HCT116 (cell line): Measurements from ENCODE around the gene RIMBP2. TPM values are rescaled to one million over a fixed set of nuclear protein-coding genes. Genes with fewer than 3 reads are reported as not detected.

Source experiments
- ATAC-seq: fragments of 200-7000 bp; cut with Tn5 transposase; 2 replicates; pipeline ENCODE4 v1.9.1; 2020; ENCODE audit warnings: mild to moderate bottlenecking, moderate library complexity
- BruUV-seq: library from RNA; stranded (reverse); fragments of 400-500 nt; replicated peaks from 2 replicates; lab custom pipeline; 2021; lab: Mats Ljungman, UMichigan
- CTCF ChIA-PET: fragments of 300-600 bp; sonication (Branson Sonifier 250); formaldehyde crosslinking; loops from one replicate; lab custom pipeline; 2021; ENCODE audit warnings: antibody characterized with exemption; lab: Charles Lee
- POLR2A ChIA-PET: fragments of 300-600, 350-600 bp; sonication (Branson Sonifier 250); formaldehyde crosslinking; loops from one replicate; lab custom pipeline; 2021; ENCODE audit warnings: antibody characterized with exemption; lab: Charles Lee
- RAD21 ChIA-PET, 2 experiments: fragments of 300-600 bp; sonication (Branson Sonifier 250); formaldehyde crosslinking; loops; one replicate each; lab custom pipeline; 2023; ENCODE audit warnings: low total read pairs in 2 of 2; ENCODE audit not compliant: uncharacterized antibody in 2 of 2, unreplicated experiment in 2 of 2, low non-redundant PET in 1 of 2; lab: Charles Lee
- DNase-seq: peaks from one replicate; pipeline ENCODE4 v3.0.0-alpha.2; 2010; ENCODE audit warnings: low read depth, low spot score
- H2AFZ ChIP-seq: fragments of 200-600 bp; shearing (Covaris generic), sonication (generic); 2 replicates; pipeline ENCODE4 v1.6.1; 2017; ENCODE audit warnings: low read depth, mixed run types, mixed read lengths, antibody characterized with exemption, low read length; ENCODE audit not compliant: poor library complexity, severe bottlenecking
- H3K27ac ChIP-seq: 2 replicates; pipeline ENCODE4 v1.5.1; 2012; ENCODE audit warnings: low read depth, low read length
- H3K27me3 ChIP-seq: fragments of 200-600 bp; sonication (generic); 2 replicates; pipeline ENCODE4 v1.6.1; 2016; ENCODE audit warnings: mixed run types, low read length, mixed read lengths; ENCODE audit not compliant: insufficient read depth
- H3K36me3 ChIP-seq, 2 experiments: fragments of 200-500 bp in 1 of 2; fragments of 200-600 bp in 1 of 2; sonication (Bioruptor generic) in 1 of 2; sonication (generic) in 1 of 2; 2 replicates each; pipeline versions ENCODE4 v1.5.1 to v1.6.1; 2014 to 2016; ENCODE audit warnings: low read length in 2 of 2, inconsistent platforms in 1 of 2, mixed read lengths in 1 of 2, mixed run types in 1 of 2; ENCODE audit not compliant: insufficient read depth in 2 of 2, control insufficient read depth in 1 of 2
- H3K4me1 ChIP-seq, 2 experiments: fragments of 200-600 bp in 1 of 2; sonication (generic) in 1 of 2; 2 replicates each; pipeline versions ENCODE4 v1.5.1 to v1.6.1; 2012 to 2017; ENCODE audit warnings: low read length in 2 of 2, inconsistent platforms in 1 of 2, mild to moderate bottlenecking in 1 of 2, mixed read lengths in 1 of 2, mixed run types in 1 of 2, moderate library complexity in 1 of 2; ENCODE audit not compliant: insufficient read depth in 2 of 2, control insufficient read depth in 1 of 2
- H3K4me2 ChIP-seq: fragments of 200-600 bp; sonication (generic); 2 replicates; pipeline ENCODE4 v1.6.1; 2017; ENCODE audit warnings: mixed run types, low read length, mixed read lengths
- H3K4me3 ChIP-seq, 2 experiments: fragments of 200-600 bp in 1 of 2; sonication (generic) in 1 of 2; replicated peaks in 1 of 2; 2 replicates each; pipeline ENCODE4 v1.5.1; 2011 to 2016; ENCODE audit warnings: low read length in 2 of 2, control low read depth in 1 of 2, low read depth in 1 of 2, mild to moderate bottlenecking in 1 of 2, mixed read lengths in 1 of 2, mixed run types in 1 of 2
- H3K79me2 ChIP-seq: fragments of 200-600 bp; sonication (generic); 2 replicates; pipeline ENCODE4 v1.6.1; 2017; ENCODE audit warnings: mild to moderate bottlenecking, mixed run types, low read length, moderate library complexity, mixed read lengths; ENCODE audit not compliant: insufficient read depth
- H3K9ac ChIP-seq: fragments of 200-600 bp; sonication (generic); 2 replicates; pipeline ENCODE4 v1.6.1; 2016; ENCODE audit warnings: low read length, mixed read lengths
- H3K9me2 ChIP-seq: fragments of 200-600 bp; sonication (generic), shearing (Covaris generic); 2 replicates; pipeline ENCODE4 v1.6.1; 2017; ENCODE audit warnings: mixed run types, mild to moderate bottlenecking, moderate library complexity; ENCODE audit not compliant: insufficient read depth
- H3K9me3 ChIP-seq, 2 experiments: fragments of 200-500 bp in 1 of 2; fragments of 200-600 bp in 1 of 2; sonication (Bioruptor generic) in 1 of 2; sonication (generic) in 1 of 2; 2 replicates each; pipeline ENCODE4 v1.6.1; 2014 to 2017; ENCODE audit warnings: low read length in 2 of 2, mixed read lengths in 2 of 2, inconsistent platforms in 1 of 2, low read depth in 1 of 2, mild to moderate bottlenecking in 1 of 2, mixed run types in 1 of 2, moderate library complexity in 1 of 2; ENCODE audit not compliant: control insufficient read depth in 1 of 2, insufficient read depth in 1 of 2
- H4K20me1 ChIP-seq: fragments of 200-600 bp; sonication (generic), shearing (Covaris generic); 2 replicates; pipeline ENCODE4 v1.6.1; 2017; ENCODE audit warnings: mixed run types, mild to moderate bottlenecking, moderate library complexity; ENCODE audit not compliant: insufficient read depth
- ATF3 ChIP-seq: IDR thresholded peaks from 2 replicates; pipeline ENCODE4 v1.6.1; 2012
- CBX3 ChIP-seq: IDR thresholded peaks from 2 replicates; pipeline ENCODE4 v1.6.1; 2012; ENCODE audit warnings: low read depth
- CEBPB ChIP-seq: IDR thresholded peaks from 2 replicates; pipeline ENCODE4 v1.6.1; 2012; ENCODE audit warnings: low read depth
- EZH2phosphoT487 ChIP-seq: fragments of 200-600 bp; IDR thresholded peaks from 2 replicates; pipeline ENCODE4 v1.6.1; 2018; ENCODE audit warnings: antibody characterized with exemption, borderline replicate concordance
- FOSL1 ChIP-seq: IDR thresholded peaks from 2 replicates; pipeline ENCODE4 v1.6.1; 2012; ENCODE audit warnings: low read depth
- POLR2A ChIP-seq: IDR thresholded peaks from 2 replicates; pipeline ENCODE4 v1.7.0; 2011; ENCODE audit warnings: borderline replicate concordance; ENCODE audit not compliant: insufficient read depth, insufficient read length; ENCODE audit errors: extremely low read depth
- POLR2AphosphoS5 ChIP-seq: IDR thresholded peaks from 2 replicates; pipeline ENCODE4 v1.6.1; 2011; ENCODE audit warnings: mild to moderate bottlenecking, low read depth, low read length, moderate library complexity
- SRF ChIP-seq: IDR thresholded peaks from 2 replicates; pipeline ENCODE4 v1.6.1; 2012; ENCODE audit warnings: low read depth
- TCF7L2 ChIP-seq: IDR thresholded peaks from 2 replicates; pipeline ENCODE4 v1.7.0; 2011; ENCODE audit warnings: borderline replicate concordance, inconsistent platforms; ENCODE audit not compliant: insufficient read depth, insufficient read length; ENCODE audit errors: extremely low read depth
- YY1 ChIP-seq: IDR thresholded peaks from 2 replicates; pipeline ENCODE4 v1.6.1; 2011; ENCODE audit warnings: low read length, low read depth, moderate library complexity, mild to moderate bottlenecking; ENCODE audit not compliant: insufficient replicate concordance; ENCODE audit errors: extremely low read depth
- intact Hi-C: fragments of 100-400 bp; cut with micrococcal nuclease; formaldehyde crosslinking; loops from 2 replicates; pipeline ENCODE4 v1.10.0; 2022
- total RNA-seq: library from RNA; stranded (reverse); gene quantifications from one replicate; pipeline ENCODE4 v1.2.1, GENCODE V29; 2021; ENCODE audit not compliant: unreplicated experiment

RIMBP2 gene
- total RNA-seq, 1 experiment from 2014 or later, result not detected

- no TSS peak for BruUV-seq
- no peak overlapping the region for H3K4me3 ChIP-seq
- no peak for TF ChIP-seq POLR2A
- TF ChIP-seq CEBPB, result no peak
- TF ChIP-seq FOSL1, result no peak
- TF ChIP-seq EZH2phosphoT487, result no peak
- no peak for TF ChIP-seq TCF7L2
- no peak for TF ChIP-seq ATF3
- no peaks in the 10 kb centered on the region for H3K36me3 ChIP-seq
- H3K79me2 ChIP-seq, result no peaks in the 10 kb centered on the region
- H3K9me3 ChIP-seq, result no peaks in the 10 kb centered on the region
- no peaks in the 10 kb centered on the region for H3K9me2 ChIP-seq
- no peak overlapping the region for H2AFZ ChIP-seq
- POLR2A ChIA-PET, result no interaction called here
- DNase-seq (no peak), ATAC-seq (no peak)
- RAD21 ChIA-PET, result no interaction called here
- intact Hi-C loops, result no loop called here
- no peaks in the 10 kb centered on the region for H4K20me1 ChIP-seq
- CTCF ChIA-PET, result no interaction called here
- peaks cover 3% of the 10 kb centered on the region; the same call in 1 of the 2 replicates for H3K27me3 ChIP-seq
- H3K4me1 ChIP-seq, result no peaks in the 10 kb centered on the region; a peak in 1 of 4 replicates
- no peak overlapping the region for H3K4me2 ChIP-seq
- no peak overlapping the region for H3K9ac ChIP-seq
- no peak overlapping the region for H3K27ac ChIP-seq
Observed at GRCh38 chr12:130557886-130558765, 158.0 kb downstream of the RIMBP2 start.

- Histone ChIP-seq H2AFZ (no peak overlapping the region), H3K4me2 (no peak overlapping the region), H3K9me2 (no peaks in the 10 kb centered on the region), H3K4me1 (no peaks in the 10 kb centered on the region), H3K9me3 (no peaks in the 10 kb centered on the region), H3K4me3 (no peak overlapping the region), H3K27ac (no peak overlapping the region), H3K9ac (no peak overlapping the region), H3K36me3 (no peaks in the 10 kb centered on the region), H3K79me2 (no peaks in the 10 kb centered on the region), H3K27me3 (peaks cover 3% of the 10 kb centered on the region; the same call in 1 of the 2 replicates), H4K20me1 (no peaks in the 10 kb centered on the region)
- no peak for DNase-seq
- no peak for TF ChIP-seq CEBPB
- TF ChIP-seq SRF, result no peak
- TF ChIP-seq YY1, result no peak
- no peak for TF ChIP-seq CBX3
- TF ChIP-seq POLR2AphosphoS5, result no peak
- intact Hi-C loops, result no loop called here
- POLR2A ChIA-PET, result no interaction called here
- RAD21 ChIA-PET, result no interaction called here
- no peak for ATAC-seq
- BruUV-seq, result no TSS peak
- CTCF ChIA-PET, result no interaction called here
Observed at GRCh38 chr12:130557201-130557600, 158.9 kb downstream of the RIMBP2 start.
